GM21576 (cell line): Measurements from ENCODE around the gene AP3D1.
"Not testable (repeated sequence)": the region's sequence is repeated elsewhere in the genome, so short reads cannot be mapped to it uniquely, and the experiment has no call there.

Experiments
- ATAC-seq: cut with Tn5 transposase; IDR thresholded peaks from one replicate; pipeline ENCODE4 v1.9.1; 2021; ENCODE audit warnings: mild to moderate bottlenecking, moderate library complexity; ENCODE audit not compliant: unreplicated experiment

AP3D1 gene

GRCh38 chr19:2157452-2157851 is 6.1 kb upstream of the AP3D1 start:
- no peak for ATAC-seq

- ATAC-seq: no peak
These were observed 3.3 kb upstream of the AP3D1 start for GRCh38 chr19:2154587-2155075.

- peak; percentile 9 for ATAC-seq
These were observed 500 bp downstream of the AP3D1 start for GRCh38 chr19:2150794-2151338.

- no peak for ATAC-seq
These were observed 1.2 kb downstream of the AP3D1 start for GRCh38 chr19:2149980-2150793.

GRCh38 chr19:2148482-2149135 is 2.8 kb downstream of the AP3D1 start:
- ATAC-seq: no peak

GRCh38 chr19:2145831-2146241 is 5.5 kb downstream of the AP3D1 start:
- no peak for ATAC-seq

- no peak for ATAC-seq
These were observed 7.2 kb downstream of the AP3D1 start for GRCh38 chr19:2144190-2144589.

- no peak for ATAC-seq
These were observed 9.1 kb downstream of the AP3D1 start for GRCh38 chr19:2142173-2142829.

- no peak for ATAC-seq
These were observed 11.2 kb downstream of the AP3D1 start for GRCh38 chr19:2140138-2140569.

- no peak for ATAC-seq
These were observed 11.8 kb downstream of the AP3D1 start for GRCh38 chr19:2139385-2140137.

GRCh38 chr19:2138061-2138728 is 13.2 kb downstream of the AP3D1 start:
- no peak for ATAC-seq

GRCh38 chr19:2136796-2137195 is 14.6 kb downstream of the AP3D1 start:
- no peak for ATAC-seq

- no peak for ATAC-seq
These were observed 15.6 kb downstream of the AP3D1 start for GRCh38 chr19:2135474-2136402.

- no peak for ATAC-seq
These were observed 18.5 kb downstream of the AP3D1 start for GRCh38 chr19:2132731-2133490.

- no peak for ATAC-seq
These were observed 19.2 kb downstream of the AP3D1 start for GRCh38 chr19:2132191-2132590.

GRCh38 chr19:2131012-2131975 is 20.1 kb downstream of the AP3D1 start:
- not testable (repeated sequence) for ATAC-seq
